K562 (cell line): ENCODE measurements around the gene RABL3. TPM values are rescaled to one million over a fixed set of nuclear protein-coding genes. Genes with fewer than 3 reads are reported as not detected.

Source experiments
- CAMTA2 ChIP-seq: fragments of 250-450 bp; sonication (Bioruptor Pico); conservative IDR thresholded peaks from 2 replicates; pipeline ENCODE4 v1.5.1; 2022
- HMGN3 ChIP-seq: IDR thresholded peaks from 2 replicates; pipeline ENCODE4 v1.6.1; 2011; ENCODE audit warnings: borderline replicate concordance, low read depth, mild to moderate bottlenecking, mixed read lengths, low read length; ENCODE audit not compliant: insufficient read length; ENCODE audit errors: extremely low read depth
- MCM2 ChIP-seq: fragments of 450-650 bp; IDR thresholded peaks from 2 replicates; pipeline ENCODE4 v1.6.1; 2017; ENCODE audit warnings: low read depth, mild to moderate bottlenecking
- NUFIP1 ChIP-seq: fragments of 450-650 bp; IDR thresholded peaks from 2 replicates; pipeline ENCODE4 v1.6.1; 2018; ENCODE audit not compliant: partially characterized antibody
- OTX1 ChIP-seq: fragments of 450-650 bp; formaldehyde crosslinking; IDR thresholded peaks from 2 replicates; pipeline ENCODE4 v1.4.0; 2022; ENCODE audit warnings: mild to moderate bottlenecking
- POLR3A ChIP-seq: IDR thresholded peaks from 2 replicates; pipeline ENCODE4 v1.6.1; 2011; ENCODE audit warnings: borderline replicate concordance, mild to moderate bottlenecking, moderate library complexity; ENCODE audit not compliant: insufficient read length, insufficient read depth; ENCODE audit errors: extremely low read depth
- PPARD ChIP-seq: fragments of 250-450 bp; sonication (Bioruptor Pico); IDR thresholded peaks from 2 replicates; pipeline ENCODE4 v1.8.0; 2022; ENCODE audit warnings: inconsistent platforms, mild to moderate bottlenecking, moderate library complexity
- SP2 ChIP-seq: IDR thresholded peaks from 2 replicates; pipeline ENCODE4 v1.6.1; 2011; ENCODE audit warnings: mild to moderate bottlenecking, low read depth, low read length, moderate library complexity; ENCODE audit not compliant: poor library complexity, severe bottlenecking; ENCODE audit errors: extremely low read depth
- STAG1 ChIP-seq: sonication (generic); formaldehyde crosslinking; IDR thresholded peaks from 2 replicates; pipeline ENCODE4 v1.5.0; 2020; ENCODE audit warnings: missing genetic modification reagents, borderline replicate concordance
- SUPT5H ChIP-seq: fragments of 450-650 bp; IDR thresholded peaks from 2 replicates; pipeline ENCODE4 v1.6.1; 2016
- TAF1 ChIP-seq: IDR thresholded peaks from 2 replicates; pipeline ENCODE4 v1.6.1; 2011; ENCODE audit warnings: mild to moderate bottlenecking, low read length, moderate library complexity; ENCODE audit not compliant: insufficient read depth, control insufficient read depth, severe bottlenecking; ENCODE audit errors: extremely low read depth
- ZFP30 ChIP-seq: fragments of 250-450 bp; sonication (Bioruptor Pico); IDR thresholded peaks from 2 replicates; pipeline ENCODE4 v1.8.0; 2022; ENCODE audit warnings: moderate library complexity, mild to moderate bottlenecking, inconsistent platforms, borderline replicate concordance
- ZNF224 ChIP-seq: sonication (generic); formaldehyde crosslinking; IDR thresholded peaks from 2 replicates; pipeline ENCODE4 v1.8.0; 2022; ENCODE audit warnings: mild to moderate bottlenecking, missing genetic modification reagents
- ZNF408 ChIP-seq: fragments of 250-450 bp; sonication (Bioruptor Pico); IDR thresholded peaks from 2 replicates; pipeline ENCODE4 v1.4.0; 2020; ENCODE audit warnings: low read depth, mild to moderate bottlenecking, moderate library complexity
- ZNF41 ChIP-seq: fragments of 250-450 bp; sonication (Bioruptor Pico); conservative IDR thresholded peaks from 2 replicates; pipeline ENCODE4 v1.4.0; 2020; ENCODE audit warnings: mild to moderate bottlenecking
- ZNF764 ChIP-seq: fragments of 250-450 bp; sonication (Bioruptor Pico); IDR thresholded peaks from 2 replicates; pipeline ENCODE4 v1.4.0; 2020; ENCODE audit warnings: low read depth, mild to moderate bottlenecking, moderate library complexity
- ZNF79 ChIP-seq: fragments of 250-450 bp; sonication (Bioruptor Pico); IDR thresholded peaks from 2 replicates; pipeline ENCODE4 v1.4.0; 2020; ENCODE audit warnings: low read depth, mild to moderate bottlenecking, moderate library complexity
- polyA plus RNA-seq, 8 experiments: library from polyadenylated mRNA; depleted of rRNA in 4 of 8; stranded (reverse) in 5 of 8; unstranded in 3 of 8; fragments of >200 nt; fragmentation: Nextera tagmentation in 2 of 8; fragmentation: Illumina TruSeq in 1 of 8; extraction: Ambion mirVana in 2 of 8; extraction: Trizol in 1 of 8; gene quantifications; 2 replicates each; pipeline versions ENCODE4 v1.2.1 to v1.2.3, GENCODE V29; 2011 to 2014; ENCODE audit warnings: inconsistent platforms in 1 of 8, missing spikeins in 1 of 8
- total RNA-seq, 7 experiments: library from RNA; depleted of rRNA in 6 of 7; stranded (reverse); fragments of >200 nt in 6 of 7; fragmentation: Illumina TruSeq in 2 of 7; extraction: Trizol in 2 of 7; gene quantifications; 2 replicates each; pipeline versions ENCODE4 v1.2.1 to v1.2.3, GENCODE V29; 2011 to 2021; ENCODE audit warnings: low replicate concordance in 1 of 7
- TF ChIP-seq, protein P1 (sequence below): fragments of 250-450 bp; sonication (Bioruptor Pico); IDR thresholded peaks from 2 replicates; pipeline ENCODE4 v1.5.1; 2021; ENCODE audit warnings: mild to moderate bottlenecking
- TF ChIP-seq, protein P2 (sequence below): fragments of 250-450 bp; sonication (Bioruptor Pico); IDR thresholded peaks from 2 replicates; pipeline ENCODE4 v1.9.0; 2021; ENCODE audit warnings: mild to moderate bottlenecking, inconsistent platforms
- TF ChIP-seq, protein P3 (sequence below): fragments of 250-450 bp; sonication (Bioruptor Pico); IDR thresholded peaks from 2 replicates; pipeline ENCODE4 v1.5.0; 2022; ENCODE audit warnings: mild to moderate bottlenecking
- TF ChIP-seq, protein P4 (sequence below): sonication (generic); formaldehyde crosslinking; IDR thresholded peaks from 2 replicates; pipeline ENCODE4 v1.9.0; 2022; ENCODE audit warnings: mild to moderate bottlenecking, missing genetic modification reagents

RABL3 gene
- total and polyA plus RNA-seq, 9 of the 15 experiments (the other 6 are each of a cell fraction or from before 2014, with no cell fraction given), result 6.5 to 30.7 (median 12.3) TPM

DNA sequence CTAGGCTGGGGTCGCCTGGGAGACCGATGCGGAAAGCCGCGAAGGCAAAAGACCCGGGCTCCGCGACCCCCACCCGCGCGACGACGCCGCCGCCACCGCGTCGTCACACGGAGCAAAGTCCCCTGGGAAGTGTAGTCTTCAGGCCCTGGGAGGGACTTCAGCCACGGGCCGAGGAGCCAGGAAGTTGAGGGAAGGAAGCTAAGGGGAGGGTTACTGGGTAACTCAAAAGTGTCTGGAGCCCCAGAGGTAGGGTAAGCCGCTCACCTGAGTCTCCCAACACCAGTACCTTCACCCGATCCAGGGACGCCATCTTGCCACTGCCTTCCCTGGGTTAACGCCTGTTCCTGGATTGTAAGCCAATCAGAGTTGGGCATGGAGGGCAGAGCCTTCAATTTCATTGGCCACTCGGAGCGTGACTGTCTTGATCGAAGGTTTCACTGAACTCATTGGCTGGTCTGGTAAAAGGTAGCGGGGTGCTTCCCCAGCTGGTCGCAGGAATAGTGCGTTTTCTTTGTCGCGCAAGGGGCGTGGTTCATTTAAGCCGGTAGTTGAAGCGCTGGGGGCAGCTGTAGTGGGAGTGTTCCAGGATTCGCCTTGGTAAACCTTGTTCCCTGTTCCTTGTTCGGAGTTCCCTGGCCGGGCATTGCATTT lies at the start of gene RABL3, which contains the start of gene GTF2E1 (continued):
- TF ChIP-seq ZFP30 (CRISPR knock-in tag) (no peak), HMGN3 (no peak), PPARD (CRISPR knock-in tag) (no peak), STAG1 (CRISPR knock-in tag) (no peak), ZNF41 (CRISPR knock-in tag) (no peak), MCM2 (no peak), NUFIP1 (no peak), ZNF408 (CRISPR knock-in tag) (no peak), CAMTA2 (CRISPR knock-in tag) (no peak), SP2 (peak; percentile 20), OTX1 (CRISPR knock-in tag) (no peak), ZNF79 (CRISPR knock-in tag) (no peak), ZNF224 (CRISPR knock-in tag) (no peak), SUPT5H (peak; percentile 61; the same call in 1 of the 2 replicates), POLR3A (no peak), ZNF764 (CRISPR knock-in tag) (no peak), TAF1 (peak; percentile 83)
- TF ChIP-seq, protein P1, sequence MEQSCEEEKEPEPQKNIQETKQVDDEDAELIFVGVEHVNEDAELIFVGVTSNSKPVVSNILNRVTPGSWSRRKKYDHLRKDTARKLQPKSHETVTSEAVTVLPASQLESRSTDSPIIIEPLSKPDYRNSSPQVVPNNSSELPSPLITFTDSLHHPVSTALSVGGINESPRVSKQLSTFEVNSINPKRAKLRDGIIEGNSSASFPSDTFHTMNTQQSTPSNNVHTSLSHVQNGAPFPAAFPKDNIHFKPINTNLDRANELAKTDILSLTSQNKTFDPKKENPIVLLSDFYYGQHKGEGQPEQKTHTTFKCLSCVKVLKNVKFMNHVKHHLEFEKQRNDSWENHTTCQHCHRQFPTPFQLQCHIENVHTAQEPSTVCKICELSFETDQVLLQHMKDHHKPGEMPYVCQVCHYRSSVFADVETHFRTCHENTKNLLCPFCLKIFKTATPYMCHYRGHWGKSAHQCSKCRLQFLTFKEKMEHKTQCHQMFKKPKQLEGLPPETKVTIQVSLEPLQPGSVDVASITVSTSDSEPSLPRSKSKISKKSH, result no peak
- TF ChIP-seq, protein P2, sequence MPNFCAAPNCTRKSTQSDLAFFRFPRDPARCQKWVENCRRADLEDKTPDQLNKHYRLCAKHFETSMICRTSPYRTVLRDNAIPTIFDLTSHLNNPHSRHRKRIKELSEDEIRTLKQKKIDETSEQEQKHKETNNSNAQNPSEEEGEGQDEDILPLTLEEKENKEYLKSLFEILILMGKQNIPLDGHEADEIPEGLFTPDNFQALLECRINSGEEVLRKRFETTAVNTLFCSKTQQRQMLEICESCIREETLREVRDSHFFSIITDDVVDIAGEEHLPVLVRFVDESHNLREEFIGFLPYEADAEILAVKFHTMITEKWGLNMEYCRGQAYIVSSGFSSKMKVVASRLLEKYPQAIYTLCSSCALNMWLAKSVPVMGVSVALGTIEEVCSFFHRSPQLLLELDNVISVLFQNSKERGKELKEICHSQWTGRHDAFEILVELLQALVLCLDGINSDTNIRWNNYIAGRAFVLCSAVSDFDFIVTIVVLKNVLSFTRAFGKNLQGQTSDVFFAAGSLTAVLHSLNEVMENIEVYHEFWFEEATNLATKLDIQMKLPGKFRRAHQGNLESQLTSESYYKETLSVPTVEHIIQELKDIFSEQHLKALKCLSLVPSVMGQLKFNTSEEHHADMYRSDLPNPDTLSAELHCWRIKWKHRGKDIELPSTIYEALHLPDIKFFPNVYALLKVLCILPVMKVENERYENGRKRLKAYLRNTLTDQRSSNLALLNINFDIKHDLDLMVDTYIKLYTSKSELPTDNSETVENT (CRISPR knock-in tag), result no peak
- TF ChIP-seq, protein P3, sequence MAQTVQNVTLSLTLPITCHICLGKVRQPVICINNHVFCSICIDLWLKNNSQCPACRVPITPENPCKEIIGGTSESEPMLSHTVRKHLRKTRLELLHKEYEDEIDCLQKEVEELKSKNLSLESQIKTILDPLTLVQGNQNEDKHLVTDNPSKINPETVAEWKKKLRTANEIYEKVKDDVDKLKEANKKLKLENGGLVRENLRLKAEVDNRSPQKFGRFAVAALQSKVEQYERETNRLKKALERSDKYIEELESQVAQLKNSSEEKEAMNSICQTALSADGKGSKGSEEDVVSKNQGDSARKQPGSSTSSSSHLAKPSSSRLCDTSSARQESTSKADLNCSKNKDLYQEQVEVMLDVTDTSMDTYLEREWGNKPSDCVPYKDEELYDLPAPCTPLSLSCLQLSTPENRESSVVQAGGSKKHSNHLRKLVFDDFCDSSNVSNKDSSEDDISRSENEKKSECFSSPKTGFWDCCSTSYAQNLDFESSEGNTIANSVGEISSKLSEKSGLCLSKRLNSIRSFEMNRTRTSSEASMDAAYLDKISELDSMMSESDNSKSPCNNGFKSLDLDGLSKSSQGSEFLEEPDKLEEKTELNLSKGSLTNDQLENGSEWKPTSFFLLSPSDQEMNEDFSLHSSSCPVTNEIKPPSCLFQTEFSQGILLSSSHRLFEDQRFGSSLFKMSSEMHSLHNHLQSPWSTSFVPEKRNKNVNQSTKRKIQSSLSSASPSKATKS (CRISPR knock-in tag), result no peak
- TF ChIP-seq, protein P4, sequence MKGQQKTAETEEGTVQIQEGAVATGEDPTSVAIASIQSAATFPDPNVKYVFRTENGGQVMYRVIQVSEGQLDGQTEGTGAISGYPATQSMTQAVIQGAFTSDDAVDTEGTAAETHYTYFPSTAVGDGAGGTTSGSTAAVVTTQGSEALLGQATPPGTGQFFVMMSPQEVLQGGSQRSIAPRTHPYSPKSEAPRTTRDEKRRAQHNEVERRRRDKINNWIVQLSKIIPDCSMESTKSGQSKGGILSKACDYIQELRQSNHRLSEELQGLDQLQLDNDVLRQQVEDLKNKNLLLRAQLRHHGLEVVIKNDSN, result peak; percentile 51
